OCI-LY3 (cell line): Measurements from ENCODE around the gene CACNA1A.

Experiments
- EZH2phosphoT487 ChIP-seq: fragments of 200-600 bp; shearing (Covaris generic); IDR thresholded peaks from 2 replicates; pipeline ENCODE4 v1.6.1; 2018; ENCODE audit warnings: antibody characterized with exemption, mixed run types, low read depth
- TF ChIP-seq, protein P1 (sequence below): fragments of 200-600, 300-600 bp; sonication (generic); IDR thresholded peaks from 2 replicates; pipeline ENCODE4 v1.5.1; 2014; ENCODE audit warnings: antibody characterized with exemption, low read length, low read depth

DNA sequence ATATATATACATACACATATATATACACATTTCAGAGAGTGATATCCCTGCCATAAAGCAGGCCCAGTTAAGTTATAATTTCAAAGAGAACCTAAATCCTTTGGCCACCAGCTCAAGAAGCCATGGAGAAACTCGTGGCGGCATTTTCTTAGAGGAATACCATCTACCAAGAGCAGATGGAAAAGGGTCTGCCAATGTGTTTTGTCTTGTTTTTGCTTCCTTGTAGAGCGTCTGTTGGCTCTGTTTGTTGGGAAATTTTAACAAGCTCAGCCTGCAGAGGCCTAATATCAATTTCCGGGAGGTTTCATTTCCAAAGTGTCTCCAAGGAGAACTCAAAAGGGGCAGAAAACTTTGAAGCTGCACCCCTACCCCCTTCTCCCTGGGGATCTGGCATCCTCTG lies 215.5 kb downstream of the CACNA1A start:
- TF ChIP-seq, protein P1, sequence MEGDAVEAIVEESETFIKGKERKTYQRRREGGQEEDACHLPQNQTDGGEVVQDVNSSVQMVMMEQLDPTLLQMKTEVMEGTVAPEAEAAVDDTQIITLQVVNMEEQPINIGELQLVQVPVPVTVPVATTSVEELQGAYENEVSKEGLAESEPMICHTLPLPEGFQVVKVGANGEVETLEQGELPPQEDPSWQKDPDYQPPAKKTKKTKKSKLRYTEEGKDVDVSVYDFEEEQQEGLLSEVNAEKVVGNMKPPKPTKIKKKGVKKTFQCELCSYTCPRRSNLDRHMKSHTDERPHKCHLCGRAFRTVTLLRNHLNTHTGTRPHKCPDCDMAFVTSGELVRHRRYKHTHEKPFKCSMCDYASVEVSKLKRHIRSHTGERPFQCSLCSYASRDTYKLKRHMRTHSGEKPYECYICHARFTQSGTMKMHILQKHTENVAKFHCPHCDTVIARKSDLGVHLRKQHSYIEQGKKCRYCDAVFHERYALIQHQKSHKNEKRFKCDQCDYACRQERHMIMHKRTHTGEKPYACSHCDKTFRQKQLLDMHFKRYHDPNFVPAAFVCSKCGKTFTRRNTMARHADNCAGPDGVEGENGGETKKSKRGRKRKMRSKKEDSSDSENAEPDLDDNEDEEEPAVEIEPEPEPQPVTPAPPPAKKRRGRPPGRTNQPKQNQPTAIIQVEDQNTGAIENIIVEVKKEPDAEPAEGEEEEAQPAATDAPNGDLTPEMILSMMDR, result no peak
- no peak for TF ChIP-seq EZH2phosphoT487
